Trophoblast cell (in vitro differentiated cells and primary cell): ENCODE measurements around the gene DICER1.
"Not testable (repeated sequence)": the region's sequence is repeated elsewhere in the genome, so short reads cannot be mapped to it uniquely, and the experiment has no call there.

Experiments used
- DNase-seq, 2 donors: peaks; one replicate each; pipeline ENCODE4 v3.0.0-alpha.2; 2016
- H2AFZ ChIP-seq: 2 replicates; pipeline ENCODE4 v1.6.1; 2013; ENCODE audit warnings: low read length, moderate library complexity, mild to moderate bottlenecking; ENCODE audit not compliant: insufficient read depth, poor library complexity
- H2AK5ac ChIP-seq: 2 replicates; pipeline ENCODE4 v1.6.1; 2013; ENCODE audit warnings: mild to moderate bottlenecking, low read length
- H2BK120ac ChIP-seq: 2 replicates; pipeline ENCODE4 v1.6.1; 2013; ENCODE audit warnings: low read length, mild to moderate bottlenecking, moderate library complexity; ENCODE audit not compliant: insufficient read depth, poor library complexity
- H2BK12ac ChIP-seq: 2 replicates; pipeline ENCODE4 v1.6.1; 2013; ENCODE audit warnings: mild to moderate bottlenecking, low read length, moderate library complexity
- H2BK5ac ChIP-seq: 2 replicates; pipeline ENCODE4 v1.6.1; 2013; ENCODE audit warnings: low read length, low read depth, moderate library complexity, mild to moderate bottlenecking; ENCODE audit not compliant: poor library complexity
- H3K14ac ChIP-seq: 2 replicates; pipeline ENCODE4 v1.6.1; 2013; ENCODE audit warnings: mild to moderate bottlenecking, low read length
- H3K18ac ChIP-seq: 2 replicates; pipeline ENCODE4 v1.6.1; 2013; ENCODE audit warnings: mild to moderate bottlenecking, low read length
- H3K23ac ChIP-seq: 2 replicates; pipeline ENCODE4 v1.6.1; 2013; ENCODE audit warnings: low read length
- H3K27ac ChIP-seq: 2 replicates; pipeline ENCODE4 v1.5.1; 2013; ENCODE audit warnings: low read depth, mild to moderate bottlenecking, inconsistent platforms, low read length, moderate library complexity
- H3K27me3 ChIP-seq: 2 replicates; pipeline ENCODE4 v1.6.1; 2013; ENCODE audit warnings: inconsistent platforms, mild to moderate bottlenecking, low read length, moderate library complexity; ENCODE audit not compliant: insufficient read depth
- H3K36me3 ChIP-seq, 2 experiments: 1 replicate in 1 of 2; 2 replicates in 1 of 2; pipeline ENCODE4 v1.6.1; 2013; ENCODE audit warnings: low read length in 2 of 2, mild to moderate bottlenecking in 2 of 2, moderate library complexity in 1 of 2; ENCODE audit not compliant: insufficient read depth in 2 of 2, control insufficient read depth in 1 of 2
- H3K4ac ChIP-seq: 2 replicates; pipeline ENCODE4 v1.6.1; 2013; ENCODE audit warnings: low read depth, mild to moderate bottlenecking, low read length, moderate library complexity
- H3K4me1 ChIP-seq, 2 experiments: 1 replicate in 1 of 2; 2 replicates in 1 of 2; pipeline ENCODE4 v1.6.1; 2013; ENCODE audit warnings: low read length in 2 of 2, mild to moderate bottlenecking in 2 of 2, moderate library complexity in 1 of 2; ENCODE audit not compliant: insufficient read depth in 2 of 2, control insufficient read depth in 1 of 2
- H3K4me2 ChIP-seq: 2 replicates; pipeline ENCODE4 v1.6.1; 2013; ENCODE audit warnings: inconsistent platforms, mild to moderate bottlenecking, low read length, moderate library complexity
- H3K4me3 ChIP-seq: 2 replicates; pipeline ENCODE4 v1.5.1; 2013; ENCODE audit warnings: mild to moderate bottlenecking, low read depth, low read length, inconsistent platforms
- H3K79me1 ChIP-seq: one replicate; pipeline ENCODE4 v1.6.1; 2013; ENCODE audit warnings: low read length
- H3K79me2 ChIP-seq: 2 replicates; pipeline ENCODE4 v1.6.1; 2013; ENCODE audit warnings: low read length, mild to moderate bottlenecking; ENCODE audit not compliant: control insufficient read depth, insufficient read depth, poor library complexity
- H3K9ac ChIP-seq: 2 replicates; pipeline ENCODE4 v1.6.1; 2013; ENCODE audit warnings: mild to moderate bottlenecking, low read length
- H3K9me3 ChIP-seq: 2 replicates; pipeline ENCODE4 v1.6.1; 2013; ENCODE audit warnings: low read depth, mild to moderate bottlenecking, control low read depth, inconsistent platforms, low read length; ENCODE audit not compliant: insufficient read depth
- H4K12ac ChIP-seq: 2 replicates; pipeline ENCODE4 v1.6.1; 2013; ENCODE audit warnings: low read depth, mild to moderate bottlenecking, low read length, moderate library complexity
- H4K8ac ChIP-seq: 2 replicates; pipeline ENCODE4 v1.6.1; 2013; ENCODE audit warnings: low read depth, mild to moderate bottlenecking, low read length, moderate library complexity
- H4K91ac ChIP-seq: one replicate; pipeline ENCODE4 v1.6.1; 2013; ENCODE audit warnings: low read depth, mild to moderate bottlenecking, low read length, moderate library complexity
- WGBS: extraction: QIAGEN DNeasy Blood & Tissue Kit; methylation state at CpG from one replicate; pipeline ENCODE4 v1.1.7; 2013; ENCODE audit warnings: missing lambda C conversion rate; ENCODE audit not compliant: insufficient read length, insufficient coverage; ENCODE audit errors: extremely low coverage; 5-methylcytosine and 5-hydroxymethylcytosine counted together

Gene DICER1

DNA sequence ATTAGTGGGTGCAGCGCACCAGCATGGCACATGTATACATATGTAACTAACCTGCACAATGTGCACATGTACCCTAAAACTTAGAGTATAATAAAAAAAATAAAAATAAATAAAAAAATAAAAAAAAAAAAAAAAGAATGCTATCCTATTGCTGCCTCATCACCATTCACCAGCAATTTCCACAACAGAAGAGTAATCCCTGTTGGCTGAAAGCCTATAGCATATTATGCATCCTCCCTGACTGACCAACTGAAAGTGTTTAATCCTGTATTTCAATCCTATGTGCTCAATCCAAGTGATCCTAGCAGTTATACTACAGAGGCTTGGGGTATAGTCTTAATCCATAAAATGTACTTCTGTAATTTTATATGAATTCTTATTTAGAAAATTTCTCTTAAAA is 18.5 kb downstream of the DICER1 start:
- Histone ChIP-seq H3K23ac (no peak overlapping the region), H2BK120ac (no peak overlapping the region), H3K27me3 (no peaks in the 10 kb centered on the region), H2AK5ac (no peak overlapping the region), H3K79me2 (peaks cover 2% of the 10 kb centered on the region), H3K27ac (no peak overlapping the region), H2BK12ac (no peak overlapping the region), H4K8ac (no peak overlapping the region), H3K9me3 (no peaks in the 10 kb centered on the region), H2AFZ (no peak overlapping the region), H3K36me3 (no peaks in the 10 kb centered on the region), H4K12ac (no peak overlapping the region), H3K18ac (no peak overlapping the region), H3K79me1 (no peaks in the 10 kb centered on the region), H2BK5ac (no peak overlapping the region), H3K4me2 (no peak overlapping the region), H4K91ac (no peak overlapping the region), H3K9ac (no peak overlapping the region), H3K14ac (no peak overlapping the region), H3K4me1 (peaks cover 0 to 2% of the 10 kb centered on the region in 2 experiments), H3K4ac (no peak overlapping the region), H3K4me3 (no peak overlapping the region)
- DNase-seq: no peak
- no CpG with 5 or more reads among the region's 1 CpG for whole genome bisulfite sequencing

DNA sequence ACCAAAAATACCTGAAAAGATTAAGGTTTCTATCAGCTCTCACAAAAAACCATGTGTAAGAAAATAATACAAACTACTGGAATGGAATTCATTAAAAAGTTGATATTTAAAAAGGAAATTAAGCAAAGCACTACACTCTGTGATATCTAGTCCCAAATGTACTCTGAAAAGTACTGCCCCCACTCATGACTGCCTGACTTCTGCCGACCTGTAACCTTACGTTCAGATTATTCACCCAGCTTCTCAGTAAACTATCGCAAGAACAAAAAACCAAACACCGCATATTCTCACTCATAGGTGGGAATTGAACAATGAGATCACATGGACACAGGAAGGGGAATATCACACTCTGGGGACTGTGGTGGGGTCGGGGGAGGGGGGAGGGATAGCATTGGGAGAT is 18.9 kb downstream of the DICER1 start:
- not testable (repeated sequence) for DNase-seq, H2AFZ ChIP-seq, H3K14ac ChIP-seq, H3K9ac ChIP-seq, H3K4me3 ChIP-seq, H3K23ac ChIP-seq, H4K12ac ChIP-seq, H3K79me1 ChIP-seq, H3K4me1 ChIP-seq, H4K91ac ChIP-seq, H2BK5ac ChIP-seq, H3K18ac ChIP-seq, H3K4me2 ChIP-seq, H2BK120ac ChIP-seq, H3K27me3 ChIP-seq, H3K9me3 ChIP-seq, H2BK12ac ChIP-seq, H3K27ac ChIP-seq, H3K79me2 ChIP-seq, H4K8ac ChIP-seq, H2AK5ac ChIP-seq, H3K4ac ChIP-seq, H3K36me3 ChIP-seq
- no CpG with 5 or more reads among the region's 5 CpGs for WGBS

DNA sequence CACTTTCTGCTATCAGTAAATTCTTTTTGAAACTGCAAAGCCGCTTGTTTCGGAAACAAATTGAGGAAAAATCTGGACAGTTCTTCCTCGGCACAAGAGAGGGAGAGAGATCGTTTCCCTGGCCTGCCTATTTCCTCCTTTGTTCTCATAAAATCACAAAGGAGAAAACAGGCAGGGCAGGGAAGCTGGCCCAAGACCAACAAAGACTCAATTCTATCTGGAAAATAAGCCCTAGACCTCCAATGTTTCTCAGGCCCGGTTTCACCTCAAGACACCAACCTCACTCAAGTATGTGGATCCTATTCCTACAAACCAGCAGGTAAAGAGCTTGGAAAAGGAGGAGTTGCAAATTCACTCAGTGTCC is 19.5 kb downstream of the DICER1 start:
- H2BK5ac ChIP-seq: no peak overlapping the region
- H3K36me3 ChIP-seq: peaks cover 2% of the 10 kb centered on the region in 2 experiments
- no peaks in the 10 kb centered on the region for H3K27me3 ChIP-seq
- H4K12ac ChIP-seq: no peak overlapping the region
- H2BK120ac ChIP-seq: no peak overlapping the region
- no peak overlapping the region for H3K18ac ChIP-seq
- peaks cover 0 to 2% of the 10 kb centered on the region in 2 experiments for H3K4me1 ChIP-seq
- no peaks in the 10 kb centered on the region for H3K9me3 ChIP-seq
- H3K9ac ChIP-seq: no peak overlapping the region
- no peak overlapping the region for H3K4me3 ChIP-seq
- H3K79me1 ChIP-seq: no peaks in the 10 kb centered on the region
- H3K4me2 ChIP-seq: no peak overlapping the region
- peaks cover 2% of the 10 kb centered on the region for H3K79me2 ChIP-seq
- WGBS: no CpG with 5 or more reads among the region's 5 CpGs
- H4K8ac ChIP-seq: no peak overlapping the region
- H2AK5ac ChIP-seq: no peak overlapping the region
- H3K14ac ChIP-seq: no peak overlapping the region
- H3K4ac ChIP-seq: no peak overlapping the region
- no peak overlapping the region for H3K23ac ChIP-seq
- H2AFZ ChIP-seq: no peak overlapping the region
- no peak overlapping the region for H4K91ac ChIP-seq
- no peak overlapping the region for H3K27ac ChIP-seq
- DNase-seq: no peak
- H2BK12ac ChIP-seq: no peak overlapping the region

DNA sequence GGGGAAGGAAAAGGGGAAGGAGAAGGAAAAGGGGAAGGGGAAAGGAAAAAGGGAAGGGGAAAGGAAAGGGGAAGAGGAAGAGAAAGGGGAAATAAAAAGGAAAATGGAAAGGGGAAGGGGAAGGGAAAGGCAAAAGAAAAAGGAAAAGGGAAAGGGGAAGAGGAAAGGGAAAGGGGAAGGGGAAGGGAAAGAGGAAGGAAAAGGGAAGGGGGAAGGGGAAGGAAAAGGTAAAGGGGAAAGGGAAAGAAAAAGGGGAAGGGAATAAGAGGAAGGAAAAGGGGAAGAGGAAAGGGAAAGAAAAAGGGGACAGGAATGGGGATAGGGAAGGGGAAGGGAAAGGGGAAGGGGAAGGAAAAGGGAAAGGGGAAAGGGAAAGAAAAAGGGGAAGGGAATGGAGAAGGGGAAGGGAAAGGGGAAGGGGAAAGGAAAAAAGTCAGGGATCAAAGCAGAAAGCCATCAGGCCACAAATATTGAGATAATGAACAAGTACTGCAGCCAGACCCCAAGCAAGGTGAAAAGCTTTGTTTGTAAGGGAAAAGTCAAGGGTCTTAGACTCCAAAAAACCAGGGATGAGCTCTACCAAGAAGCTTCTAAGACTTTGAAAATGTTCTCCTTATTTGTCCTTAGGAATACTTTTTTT is 20.0 kb downstream of the DICER1 start:
- Histone ChIP-seq H3K4me1 (peaks cover 0 to 2% of the 10 kb centered on the region in 2 experiments), H4K91ac (no peak overlapping the region), H2BK120ac (no peak overlapping the region), H3K4me2 (no peak overlapping the region), H2BK5ac (no peak overlapping the region), H2AFZ (no peak overlapping the region), H3K27ac (no peak overlapping the region), H3K9me3 (no peaks in the 10 kb centered on the region), H3K36me3 (peaks cover 2% of the 10 kb centered on the region in 2 experiments), H4K12ac (no peak overlapping the region), H3K14ac (no peak overlapping the region), H3K27me3 (no peaks in the 10 kb centered on the region), H3K4ac (no peak overlapping the region), H3K23ac (no peak overlapping the region), H4K8ac (no peak overlapping the region), H3K79me2 (peaks cover 2% of the 10 kb centered on the region), H3K18ac (no peak overlapping the region), H3K4me3 (no peak overlapping the region), H3K9ac (no peak overlapping the region), H2BK12ac (no peak overlapping the region), H2AK5ac (no peak overlapping the region), H3K79me1 (no peaks in the 10 kb centered on the region)
- DNase-seq: no peak
